Adrenal gland (tissue), 12 donors: ENCODE measurements around the gene CRACR2A. TPM values are rescaled to one million over a fixed set of nuclear protein-coding genes. Genes with fewer than 3 reads are reported as not detected.

Source experiments
- DNase-seq, 7 donors: peaks; one replicate each; pipeline ENCODE4 v3.0.0-alpha.2; 2019 to 2020
- H3K27ac ChIP-seq, 5 donors: fragments of 200-600 bp; sonication (generic) in 4 of 5; 1 replicate in 3 of 5; 2 replicates in 2 of 5; pipeline versions ENCODE4 v1.5.1 to v1.8.0; 2016 to 2020; ENCODE audit warnings: mild to moderate bottlenecking in 1 of 5
- H3K27me3 ChIP-seq: fragments of 200-600 bp; 2 replicates; pipeline ENCODE4 v1.8.0; 2021
- H3K36me3 ChIP-seq, 2 donors: fragments of 200-600 bp; replicated peaks in 1 of 2; 1 replicate in 1 of 2; 2 replicates in 1 of 2; pipeline versions ENCODE4 v1.5.1 to v1.8.0; 2018 to 2022
- H3K4me1 ChIP-seq, 2 donors: fragments of 200-600 bp; replicated peaks in 1 of 2; 1 replicate in 1 of 2; 2 replicates in 1 of 2; pipeline versions ENCODE4 v1.5.1 to v1.8.0; 2018 to 2021
- H3K4me3 ChIP-seq, 4 donors: fragments of 200-600 bp; sonication (generic) in 3 of 4; one replicate each; pipeline ENCODE4 v1.5.1; 2016 to 2018
- H3K9me3 ChIP-seq, 3 donors: fragments of 200-600 bp; sonication (generic) in 1 of 3; replicated peaks in 1 of 3; 1 replicate in 2 of 3; 2 replicates in 1 of 3; pipeline versions ENCODE4 v1.5.1 to v1.8.0; 2016 to 2021
- POLR2A ChIP-seq, 2 donors: fragments of 450-650 bp; IDR thresholded peaks; one replicate each; pipeline ENCODE4 v1.6.1; 2017; ENCODE audit warnings: antibody characterized with exemption in 2 of 2, mild to moderate bottlenecking in 2 of 2, moderate library complexity in 1 of 2
- WGBS, 4 donors: extraction: QIAGEN DNeasy Blood & Tissue Kit in 2 of 4; methylation state at CpG; one replicate each; pipeline versions ENCODE4 v1.1.5 to v1.1.7; 2013 to 2017; 5-methylcytosine and 5-hydroxymethylcytosine counted together
- intact Hi-C, 2 donors: fragments of 100-400 bp; cut with DNase I; formaldehyde crosslinking; loops; one replicate each; pipeline versions ENCODE4 v1.14.1 to v1.15.0; 2022 to 2023
- polyA plus RNA-seq, 3 donors: library from polyadenylated mRNA; stranded (reverse); fragments of 200-250 nt in 2 of 3; fragments of 350-450 nt in 1 of 3; fragmentation: Illumina TruSeq in 1 of 3; extraction: RNeasy Lipid Tissue Mini Kit (QIAGEN cat#74804) in 1 of 3; gene quantifications; one replicate each; pipeline ENCODE4 v1.2.3, GENCODE V29; 2013 to 2014
- total RNA-seq, 9 donors: library from RNA; depleted of rRNA in 4 of 9; stranded (reverse); fragments of >200 nt in 4 of 9; fragments of 120-200 nt in 1 of 9; fragmentation: NEBNext Ultra II Directional in 1 of 9; extraction: Animal tissue kit (Norgen Biotek cat#: 25700) in 1 of 9; gene quantifications; one replicate each; pipeline versions ENCODE4 v1.1.0 to v1.2.4, GENCODE V29; 2013 to 2023
- TF ChIP-seq, protein P1 (sequence below), 6 experiments: fragments of 450-650 bp in 4 of 6; fragments of 200-600 bp in 2 of 6; sonication (generic) in 1 of 6; IDR thresholded peaks; 1 replicate in 5 of 6; 2 replicates in 1 of 6; pipeline versions ENCODE4 v1.5.1 to v1.8.0; 2016 to 2021; ENCODE audit warnings: antibody characterized with exemption in 6 of 6, mild to moderate bottlenecking in 2 of 6, moderate library complexity in 1 of 6
- donor health status: healthy with polysubstance abuse.
- donor health status: Bipolar disorder and iron deficiency.
- donor health status: DM: yes; HTN: yes; CAD: no.
- donor health status: DM: no; HTN: no; CAD: no.
- donor health status: DM: no; HTN: no; CAD: no.
- donor health status: DM: yes; HTN: yes; CAD: no.

CRACR2A gene
- total and polyA plus RNA-seq, 12 donors = 0.50 to 3.5 (median 2.0) TPM

DNA sequence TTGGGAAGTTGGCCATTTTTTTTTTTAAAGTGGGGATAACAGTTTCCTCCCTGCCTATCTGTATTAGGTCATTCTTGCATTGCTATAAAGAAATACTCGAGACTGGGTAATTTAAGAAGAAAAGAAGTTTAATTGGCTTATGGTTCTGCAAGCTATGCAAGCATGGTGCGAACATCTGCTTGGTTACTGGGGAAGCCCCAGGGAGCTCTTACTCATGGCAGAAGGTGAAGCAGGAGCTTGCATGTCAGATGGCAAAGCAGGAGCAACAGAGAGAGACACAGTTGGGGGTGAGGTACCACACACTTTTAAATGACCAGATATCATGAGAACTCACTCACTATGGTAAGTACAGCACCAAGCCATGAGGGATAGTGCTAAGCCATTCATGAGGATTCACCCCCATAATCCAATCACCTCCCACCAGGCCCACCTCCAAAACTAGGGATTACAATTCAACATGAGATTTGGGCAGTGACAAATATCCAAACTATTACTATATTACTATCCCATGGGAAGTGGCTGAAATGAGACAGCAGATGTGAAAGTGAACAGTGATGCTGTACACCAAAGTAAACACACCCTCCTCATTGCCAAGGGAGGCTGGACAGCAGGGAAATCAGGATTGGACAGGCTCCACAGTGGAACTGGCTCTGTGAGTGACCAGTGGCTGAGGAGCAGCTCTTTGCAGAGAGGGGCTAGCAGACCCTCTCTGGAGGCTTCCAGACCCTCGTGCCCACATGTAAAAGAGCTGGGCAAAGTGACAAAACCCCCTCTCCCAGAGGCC is 40.5 kb downstream of the CRACR2A start:
- Histone ChIP-seq H3K27me3 (no peaks in the 10 kb centered on the region), H3K9me3 (no peaks in the 10 kb centered on the region), H3K4me3 (no peak overlapping the region), H3K27ac (no peak overlapping the region), H3K36me3 (no peaks in the 10 kb centered on the region), H3K4me1 (no peaks in the 10 kb centered on the region)
- TF ChIP-seq, protein P1, sequence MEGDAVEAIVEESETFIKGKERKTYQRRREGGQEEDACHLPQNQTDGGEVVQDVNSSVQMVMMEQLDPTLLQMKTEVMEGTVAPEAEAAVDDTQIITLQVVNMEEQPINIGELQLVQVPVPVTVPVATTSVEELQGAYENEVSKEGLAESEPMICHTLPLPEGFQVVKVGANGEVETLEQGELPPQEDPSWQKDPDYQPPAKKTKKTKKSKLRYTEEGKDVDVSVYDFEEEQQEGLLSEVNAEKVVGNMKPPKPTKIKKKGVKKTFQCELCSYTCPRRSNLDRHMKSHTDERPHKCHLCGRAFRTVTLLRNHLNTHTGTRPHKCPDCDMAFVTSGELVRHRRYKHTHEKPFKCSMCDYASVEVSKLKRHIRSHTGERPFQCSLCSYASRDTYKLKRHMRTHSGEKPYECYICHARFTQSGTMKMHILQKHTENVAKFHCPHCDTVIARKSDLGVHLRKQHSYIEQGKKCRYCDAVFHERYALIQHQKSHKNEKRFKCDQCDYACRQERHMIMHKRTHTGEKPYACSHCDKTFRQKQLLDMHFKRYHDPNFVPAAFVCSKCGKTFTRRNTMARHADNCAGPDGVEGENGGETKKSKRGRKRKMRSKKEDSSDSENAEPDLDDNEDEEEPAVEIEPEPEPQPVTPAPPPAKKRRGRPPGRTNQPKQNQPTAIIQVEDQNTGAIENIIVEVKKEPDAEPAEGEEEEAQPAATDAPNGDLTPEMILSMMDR (IDR thresholded peaks at IDR 0.05) = no peak
- no peak for TF ChIP-seq POLR2A (IDR thresholded peaks at IDR 0.05)
- no peak for DNase-seq
- WGBS, 4 donors = 72 to 76% (median 73%) methylated on average over 3 of the region's 3 CpGs
- intact Hi-C loops = no loop called here

DNA sequence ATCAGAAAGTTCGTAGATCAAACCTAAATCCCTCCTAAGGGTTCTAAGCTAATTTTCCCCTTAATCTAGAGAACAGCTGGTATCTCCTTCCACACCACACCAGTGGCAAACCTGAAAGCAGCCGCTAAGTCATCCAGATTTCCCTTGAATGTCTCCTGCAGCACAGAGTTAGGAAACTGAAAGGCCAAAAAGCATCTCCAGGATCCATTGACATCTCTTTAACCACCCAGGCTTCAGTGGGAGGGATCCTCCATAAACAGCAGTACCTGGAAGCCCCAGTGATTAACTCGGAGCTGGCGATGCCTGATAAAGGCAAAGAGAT is 47.6 kb downstream of the CRACR2A start:
- TF ChIP-seq, protein P1 (IDR thresholded peaks at IDR 0.05) = no peak
- Histone ChIP-seq H3K27me3 (no peaks in the 10 kb centered on the region), H3K4me3 (no peak overlapping the region), H3K4me1 (peaks cover 0 to 9% of the 10 kb centered on the region in 2 donors), H3K36me3 (no peaks in the 10 kb centered on the region), H3K9me3 (no peaks in the 10 kb centered on the region), H3K27ac (peak overlapping the region in 2 of 5 donors; percentile 65 to 72)
- DNase-seq = no peak
- intact Hi-C loops = no loop called here
- WGBS, 4 donors = 80 to 92% (median 88%) methylated on average over 3 to 4 of the region's 4 CpGs

DNA sequence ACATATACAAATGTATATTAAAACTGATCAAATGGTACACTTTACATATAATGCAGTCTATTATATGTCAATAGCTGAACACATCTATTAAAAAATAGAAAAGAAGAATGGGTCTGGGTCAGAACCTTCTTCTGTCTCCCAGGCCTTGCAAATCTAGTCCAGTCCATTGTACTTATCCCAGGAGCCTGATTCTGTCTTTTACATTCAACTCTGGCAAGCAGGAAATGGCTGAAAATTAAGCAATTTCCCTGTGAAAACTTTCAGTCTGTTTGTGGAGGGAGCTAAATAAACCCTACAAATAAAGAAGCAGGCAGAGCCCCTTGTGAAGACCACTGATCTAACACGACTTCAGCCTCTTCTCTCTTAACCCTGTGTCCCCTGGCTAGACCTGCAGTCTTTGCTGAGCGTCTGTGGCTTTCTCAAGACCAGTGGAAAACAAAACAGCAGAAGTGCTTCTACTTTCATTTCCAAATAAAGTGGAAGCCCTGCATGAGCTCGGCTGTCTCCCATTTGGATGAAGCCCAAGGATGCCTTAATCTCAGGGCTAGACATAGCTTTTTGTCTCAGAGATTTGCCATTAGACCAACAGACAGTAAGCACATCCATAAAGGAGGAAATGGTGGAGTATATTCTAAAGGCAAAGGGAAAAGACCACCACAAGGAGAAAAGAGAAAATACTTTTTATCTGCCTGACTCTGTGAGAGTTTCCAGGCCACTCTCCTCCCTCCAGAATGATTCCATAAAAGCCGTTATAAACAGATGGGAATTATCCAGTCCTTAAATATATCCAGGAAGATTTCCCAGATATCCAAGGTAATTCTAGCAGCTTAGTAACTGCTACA is 48.2 kb downstream of the CRACR2A start:
- TF ChIP-seq, protein P1 (IDR thresholded peaks at IDR 0.05) = no peak
- no peak for TF ChIP-seq POLR2A (IDR thresholded peaks at IDR 0.05)
- no peak overlapping the region for H3K4me3 ChIP-seq
- H3K9me3 ChIP-seq = no peaks in the 10 kb centered on the region
- WGBS, 4 donors = 34 to 49% (median 45%) methylated on average over 4 of the region's 4 CpGs
- no peak for DNase-seq
- peaks cover 0 to 9% of the 10 kb centered on the region in 2 donors for H3K4me1 ChIP-seq
- no peaks in the 10 kb centered on the region for H3K36me3 ChIP-seq
- H3K27me3 ChIP-seq = no peaks in the 10 kb centered on the region
- peak overlapping the region; percentile 1 to 72 (median 37) for H3K27ac ChIP-seq
- intact Hi-C loops = no loop called here

DNA sequence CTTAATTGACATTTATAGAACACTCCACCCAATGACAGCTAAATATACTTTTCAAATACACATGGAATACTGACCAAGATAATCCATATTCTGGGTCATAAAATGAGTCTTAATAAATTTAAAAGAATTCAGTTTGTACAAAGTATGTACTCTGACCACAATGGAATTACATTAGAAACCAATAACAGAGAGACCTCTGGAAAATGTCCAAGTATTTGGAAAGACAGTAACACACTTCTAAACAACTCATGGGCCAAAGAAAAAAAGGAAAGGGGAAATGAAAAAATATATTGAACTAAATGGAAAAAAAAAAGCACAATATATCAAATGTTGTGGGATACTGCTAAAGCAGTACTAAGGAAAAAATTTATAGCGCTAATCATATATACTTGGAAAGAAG is 52.0 kb downstream of the CRACR2A start:
- Histone ChIP-seq H3K27me3 (no peaks in the 10 kb centered on the region), H3K9me3 (no peaks in the 10 kb centered on the region), H3K36me3 (no peaks in the 10 kb centered on the region), H3K4me3 (no peak overlapping the region), H3K4me1 (peaks cover 0 to 9% of the 10 kb centered on the region in 2 donors), H3K27ac (no peak overlapping the region)
- intact Hi-C loops = no loop called here
- TF ChIP-seq, protein P1 (IDR thresholded peaks at IDR 0.05) = no peak
- no peak for TF ChIP-seq POLR2A (IDR thresholded peaks at IDR 0.05)
- DNase-seq = no peak
- WGBS, 4 donors = 95 to 98% (median 96%) methylated on average over 1 of the region's 1 CpG
